ENCODE measurements around the gene SPRY1.

Gene SPRY1

DNA sequence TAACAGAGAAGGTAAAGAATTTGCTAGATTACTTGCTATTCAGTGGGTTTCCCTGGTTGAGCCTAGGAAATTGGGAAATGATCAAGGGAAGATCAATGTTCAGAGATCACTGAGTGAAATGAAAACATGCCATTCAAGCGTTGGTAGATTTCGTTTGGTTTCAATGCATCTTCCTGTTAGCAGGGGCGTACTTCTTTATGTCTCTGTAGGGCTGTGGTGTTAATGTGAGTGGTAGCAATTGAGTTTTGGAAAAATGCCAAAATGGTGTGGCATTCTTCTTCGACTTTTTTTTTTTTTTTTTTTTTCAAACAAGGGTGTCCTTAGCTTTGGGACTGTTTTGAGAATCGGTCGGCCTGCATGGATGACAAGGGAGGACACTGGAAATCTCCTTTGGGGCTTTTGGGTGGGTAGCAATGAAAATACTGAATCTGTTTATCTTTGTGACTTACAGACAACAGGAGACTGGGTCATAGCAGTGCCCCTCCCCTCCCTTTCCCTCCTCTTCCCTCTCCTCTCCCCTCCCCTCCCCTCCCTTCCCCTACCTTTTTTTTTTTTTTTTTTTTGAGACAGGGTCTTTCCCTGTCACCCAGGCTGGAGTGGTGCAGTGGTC lies 50.4 kb downstream of the SPRY1 start:
- DNase-seq: no peak

DNA sequence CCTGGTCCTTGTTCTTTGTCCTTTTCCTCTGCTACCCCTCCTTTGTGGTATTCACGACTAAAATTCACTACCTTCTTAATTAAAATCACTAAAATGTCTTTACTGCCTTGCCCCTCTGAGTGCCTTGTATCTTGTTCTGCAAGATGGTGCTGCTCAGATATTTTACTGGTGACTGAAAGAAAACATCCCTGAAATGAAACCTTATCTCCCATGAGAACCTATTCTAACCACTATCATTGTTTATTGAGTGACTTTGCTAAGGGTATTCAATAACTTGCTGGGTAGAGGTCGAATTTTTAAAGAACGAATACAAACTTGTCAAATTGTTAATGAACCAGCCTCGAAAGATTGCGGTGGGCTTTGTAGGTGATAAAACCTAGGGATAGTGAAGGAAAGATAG lies 52.8 kb downstream of the SPRY1 start:
- DNase-seq: no peak

- no peak for DNase-seq
These were observed 53.2 kb downstream of the SPRY1 start for GRCh38 chr4:123449780-123450179.

GRCh38 chr4:123450393-123450792 lies 53.8 kb downstream of the SPRY1 start:
- no peak for DNase-seq

- DNase-seq: no peak
These were observed 56.0 kb downstream of the SPRY1 start for GRCh38 chr4:123452616-123453015.

DNA sequence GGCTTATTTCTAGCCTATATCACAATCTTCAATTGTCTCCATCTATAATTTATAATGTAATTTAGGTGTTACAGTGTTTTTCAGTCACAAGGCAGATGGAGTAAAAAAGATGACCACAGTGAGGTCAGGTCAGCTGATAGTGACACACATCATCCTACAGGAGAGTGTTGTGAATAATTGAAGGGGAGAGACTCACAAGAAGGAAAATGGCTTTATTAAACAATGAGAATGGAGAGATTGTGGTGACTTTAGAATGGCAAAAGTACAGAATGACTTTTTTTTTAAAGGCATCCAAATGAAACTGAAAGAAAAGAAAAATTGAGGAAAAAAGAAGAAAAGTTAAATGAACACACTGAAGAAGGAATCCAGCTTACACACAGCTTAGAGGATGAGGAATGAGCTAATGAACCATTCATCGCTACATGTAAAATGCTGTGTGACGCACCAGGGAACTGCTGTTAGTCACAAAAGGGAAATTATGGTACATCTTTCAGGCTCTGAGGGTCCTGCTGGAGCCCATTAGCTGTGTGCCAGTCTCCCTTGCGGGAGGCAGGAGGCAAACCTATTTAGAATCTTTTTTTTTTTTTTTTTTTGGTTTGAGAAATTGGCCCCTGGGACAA lies 56.6 kb downstream of the SPRY1 start:
- no peak for DNase-seq
